ENCODE results near the gene PAQR7. TPM values are rescaled to one million over a fixed set of nuclear protein-coding genes. Genes with fewer than 3 reads are reported as not detected.
A peak's percentile ranks its signal among the peaks of the same experiment; 100 is the strongest.

The PAQR7 gene
- total and polyA plus RNA-seq, 11 donors: 1.1 to 5.7 (median 2.0) TPM

DNA sequence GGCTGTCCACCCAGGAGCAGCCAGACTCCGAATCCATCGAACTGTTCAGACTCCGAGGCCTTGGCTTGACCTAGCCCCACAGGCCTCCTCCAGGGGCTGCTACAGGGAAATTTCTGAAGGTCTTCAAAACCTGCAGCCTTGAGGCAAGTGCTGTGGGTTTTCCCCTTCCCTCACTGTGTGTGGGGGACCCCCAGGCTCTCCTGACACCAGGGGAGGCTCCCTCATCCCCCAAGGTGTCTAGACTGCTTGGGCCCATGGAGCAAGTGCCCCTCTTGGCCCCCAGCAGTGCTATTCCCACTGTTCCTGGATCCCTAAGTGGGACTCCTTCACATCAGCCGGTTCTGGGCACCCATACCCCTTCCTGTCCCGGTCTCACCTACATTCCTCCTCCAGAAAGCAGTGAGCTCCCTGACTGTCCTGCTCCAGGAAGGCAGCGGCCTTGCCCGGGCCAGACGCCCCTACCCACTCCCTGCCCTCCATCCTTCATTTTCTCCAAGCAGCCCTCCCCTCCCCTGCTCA, 814 bp downstream of the PAQR7 start:
- ATAC-seq (peak in 2 of 4 donors; percentile 1 to 2), DNase-seq (no peak)
- H3K36me3 ChIP-seq: peaks cover 0 to 3% (median 0%) of the 10 kb centered on the region in 9 donors
- 29 to 50% (median 43%) methylated on average over 5 to 8 of the region's 8 CpGs for WGBS, 4 donors
- peak overlapping the region in 6 of 12 donors; percentile 58 to 90 (median 70) for H3K27ac ChIP-seq
- TF ChIP-seq CTCF (IDR thresholded peaks at IDR 0.05): no peak
- no peak for TF ChIP-seq POLR2A (IDR thresholded peaks at IDR 0.05)
- H3K27me3 ChIP-seq: no peaks in the 10 kb centered on the region
- H3K4me3 ChIP-seq: peak overlapping the region; percentile 39 to 88 (median 66)
- H3K9me3 ChIP-seq: no peaks in the 10 kb centered on the region
- intact Hi-C loops (cut with DNase I): loop anchor here in 1 of 10 donors (10.0 kb wide), 1 partner anchor 50 kb away; no protein-coding TSS in a partner anchor
- H3K4me1 ChIP-seq: peaks cover 0 to 43% (median 25%) of the 10 kb centered on the region in 12 donors

GRCh38 chr1:25874209-25874608, 1.3 kb downstream of the PAQR7 start:
- no peak for ATAC-seq
- peaks cover 0 to 8% (median 0%) of the 10 kb centered on the region in 9 donors for H3K36me3 ChIP-seq
- peak overlapping the region in 3 of 12 donors; percentile 69 to 90 (median 85) for H3K27ac ChIP-seq
- H3K9me3 ChIP-seq: no peaks in the 10 kb centered on the region
- no peak for TF ChIP-seq POLR2A (IDR thresholded peaks at IDR 0.05)
- no peak for TF ChIP-seq CTCF (IDR thresholded peaks at IDR 0.05)
- H3K4me3 ChIP-seq: peak overlapping the region in 6 of 12 donors; percentile 52 to 88 (median 74)
- peaks cover 0 to 43% (median 25%) of the 10 kb centered on the region in 12 donors for H3K4me1 ChIP-seq
- WGBS, 4 donors: 97 to 100% (median 99%) methylated on average over 3 of the region's 3 CpGs
- no peak for DNase-seq
- no peaks in the 10 kb centered on the region for H3K27me3 ChIP-seq
- intact Hi-C loops (cut with DNase I): loop anchor here in 1 of 10 donors (10.0 kb wide), 1 partner anchor 49 kb away; no protein-coding TSS in a partner anchor

- no peaks in the 10 kb centered on the region for H3K27me3 ChIP-seq
- ATAC-seq (no peak), DNase-seq (no peak)
- intact Hi-C loops (cut with DNase I): loop anchor here in 1 of 10 donors (10.0 kb wide), 1 partner anchor 48 kb away; no protein-coding TSS in a partner anchor
- H3K9me3 ChIP-seq: no peaks in the 10 kb centered on the region
- H3K4me3 ChIP-seq: no peak overlapping the region
- no peak overlapping the region for H3K27ac ChIP-seq
- H3K4me1 ChIP-seq: peaks cover 0 to 43% (median 25%) of the 10 kb centered on the region in 12 donors
- H3K36me3 ChIP-seq: peaks cover 0 to 10% (median 0%) of the 10 kb centered on the region in 9 donors
- WGBS, 4 donors: 80 to 94% (median 86%) methylated on average over 3 of the region's 3 CpGs
- no peak for TF ChIP-seq POLR2A (IDR thresholded peaks at IDR 0.05)
- no peak for TF ChIP-seq CTCF (IDR thresholded peaks at IDR 0.05)
These were observed 2.4 kb downstream of the PAQR7 start for GRCh38 chr1:25873120-25873519.

DNA sequence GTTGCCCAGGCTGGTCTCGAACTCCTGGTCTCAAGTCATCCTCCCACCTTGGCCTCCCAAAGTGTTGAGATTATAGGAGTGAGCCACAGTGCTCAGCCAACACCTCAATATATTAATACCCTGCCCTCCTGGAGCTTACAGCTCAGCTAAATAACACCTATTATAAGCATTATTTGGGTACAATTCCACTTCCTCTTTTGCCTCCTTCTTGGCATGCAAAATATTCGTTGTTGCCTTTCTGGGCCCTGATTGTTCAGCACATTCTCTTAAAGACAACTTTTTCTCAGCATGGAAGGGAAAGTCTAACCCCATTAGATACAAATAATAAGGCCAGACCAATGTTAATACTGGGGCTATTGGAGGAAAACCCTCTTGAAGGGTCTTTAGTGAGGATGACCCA, 2.8 kb downstream of the PAQR7 start:
- intact Hi-C loops (cut with DNase I): loop anchor here in 1 of 10 donors (10.0 kb wide), 1 partner anchor 48 kb away; no protein-coding TSS in a partner anchor
- H3K4me1 ChIP-seq: peaks cover 0 to 43% (median 25%) of the 10 kb centered on the region in 12 donors
- no peak overlapping the region for H3K4me3 ChIP-seq
- DNase-seq: no peak
- 79 to 80% (median 79%) methylated on average over 2 of the region's 2 CpGs for WGBS, 4 donors
- no peak for TF ChIP-seq POLR2A (IDR thresholded peaks at IDR 0.05)
- no peak for TF ChIP-seq CTCF (IDR thresholded peaks at IDR 0.05)
- peaks cover 0 to 10% (median 0%) of the 10 kb centered on the region in 9 donors for H3K36me3 ChIP-seq
- H3K27me3 ChIP-seq: no peaks in the 10 kb centered on the region
- H3K9me3 ChIP-seq: no peaks in the 10 kb centered on the region
- H3K27ac ChIP-seq: no peak overlapping the region
- ATAC-seq: no peak

Data from heart left ventricle (tissue), 16 donors.